DND-41 (cell line): ENCODE results near the gene PSMD2.

Experiments used
- ATAC-seq: fragments of 200-7000 bp; cut with Tn5 transposase; 3 replicates; pipeline ENCODE4 v1.9.1; 2021; ENCODE audit warnings: low read depth; ENCODE audit not compliant: insufficient read depth
- DNase-seq: peaks from one replicate; pipeline ENCODE4 v3.0.0-alpha.2; 2020
- H2AFZ ChIP-seq: 2 replicates; pipeline ENCODE4 v1.6.0; 2012; ENCODE audit warnings: low read depth, low read length
- H3K27ac ChIP-seq: 2 replicates; pipeline ENCODE4 v1.5.1; 2012; ENCODE audit warnings: low read length, inconsistent platforms
- H3K27me3 ChIP-seq: fragments of 200-600 bp; sonication (generic); 2 replicates; pipeline ENCODE4 v1.6.0; 2012; ENCODE audit warnings: low read length, mild to moderate bottlenecking, inconsistent platforms; ENCODE audit not compliant: insufficient read depth, poor library complexity
- H3K36me3 ChIP-seq: 2 replicates; pipeline ENCODE4 v1.5.1; 2012; ENCODE audit warnings: low read length, inconsistent platforms; ENCODE audit not compliant: insufficient read depth
- H3K4me1 ChIP-seq: 2 replicates; pipeline ENCODE4 v1.5.1; 2012; ENCODE audit warnings: mild to moderate bottlenecking, low read length; ENCODE audit not compliant: insufficient read depth
- H3K4me2 ChIP-seq: 2 replicates; pipeline ENCODE4 v1.6.0; 2012; ENCODE audit warnings: mild to moderate bottlenecking, moderate library complexity, low read length, inconsistent platforms; ENCODE audit not compliant: insufficient read depth
- H3K4me3 ChIP-seq, 2 experiments: fragments of 200-600 bp in 1 of 2; shearing (Covaris generic) in 1 of 2; 2 replicates each; pipeline ENCODE4 v1.5.1; 2012 to 2016; ENCODE audit warnings: inconsistent platforms in 2 of 2, low read length in 2 of 2, mild to moderate bottlenecking in 2 of 2, low read depth in 1 of 2, moderate library complexity in 1 of 2
- H3K79me2 ChIP-seq: 2 replicates; pipeline ENCODE4 v1.6.0; 2012; ENCODE audit warnings: low read length, inconsistent platforms; ENCODE audit not compliant: insufficient read depth
- H3K9ac ChIP-seq: 2 replicates; pipeline ENCODE4 v1.6.0; 2012; ENCODE audit warnings: low read depth, mild to moderate bottlenecking, inconsistent platforms, low read length, moderate library complexity
- H3K9me3 ChIP-seq: 2 replicates; pipeline ENCODE4 v1.5.1; 2012; ENCODE audit warnings: low read length, moderate library complexity, mild to moderate bottlenecking, inconsistent platforms; ENCODE audit not compliant: insufficient read depth, severe bottlenecking
- H4K20me1 ChIP-seq: 2 replicates; pipeline ENCODE4 v1.6.0; 2012; ENCODE audit warnings: low read length; ENCODE audit not compliant: insufficient read depth
- CTCF ChIP-seq: IDR thresholded peaks from 2 replicates; pipeline ENCODE4 v1.5.1; 2012; ENCODE audit warnings: borderline replicate concordance, low read length, moderate library complexity, mild to moderate bottlenecking; ENCODE audit not compliant: poor library complexity, severe bottlenecking; ENCODE audit errors: extremely low read depth
- EZH2 ChIP-seq: IDR thresholded peaks from 3 replicates; pipeline ENCODE4 v1.6.1; 2012; ENCODE audit warnings: borderline replicate concordance, low read depth, mild to moderate bottlenecking, moderate library complexity, low read length, inconsistent platforms; ENCODE audit not compliant: severe bottlenecking

PSMD2 gene

GRCh38 chr3:184345317-184346144 is 46.5 kb downstream of the PSMD2 start:
- ATAC-seq = peak; percentile 68
- peak; percentile 46 for TF ChIP-seq CTCF
- no peak for TF ChIP-seq EZH2
- H2AFZ ChIP-seq = no peak overlapping the region

GRCh38 chr3:184346480-184347190 is 47.6 kb downstream of the PSMD2 start:
- DNase-seq (no peak), ATAC-seq (no peak)
- Histone ChIP-seq H3K27me3 (no peaks in the 10 kb centered on the region), H4K20me1 (no peaks in the 10 kb centered on the region), H3K9ac (no peak overlapping the region), H3K79me2 (no peaks in the 10 kb centered on the region), H3K4me3 (no peak overlapping the region), H2AFZ (no peak overlapping the region), H3K4me2 (no peak overlapping the region), H3K36me3 (peaks cover 3% of the 10 kb centered on the region), H3K4me1 (no peaks in the 10 kb centered on the region), H3K27ac (no peak overlapping the region), H3K9me3 (no peaks in the 10 kb centered on the region)
- TF ChIP-seq CTCF = no peak

More at GRCh38 chr3:184345317-184346144, 46.5 kb downstream of the PSMD2 start:
- Histone ChIP-seq H3K27ac (no peak overlapping the region), H3K27me3 (no peaks in the 10 kb centered on the region), H3K4me3 (no peak overlapping the region), H3K4me2 (no peak overlapping the region), H3K9me3 (no peaks in the 10 kb centered on the region), H4K20me1 (no peaks in the 10 kb centered on the region), H3K4me1 (peaks cover 9% of the 10 kb centered on the region; the same call in 1 of the 2 replicates), H3K79me2 (no peaks in the 10 kb centered on the region), H3K9ac (no peak overlapping the region), H3K36me3 (peaks cover 3% of the 10 kb centered on the region)
- DNase-seq = no peak

- H3K4me3 ChIP-seq = no peak overlapping the region
- H3K79me2 ChIP-seq = no peaks in the 10 kb centered on the region
- no peak for ATAC-seq
- peaks cover 3% of the 10 kb centered on the region for H3K36me3 ChIP-seq
- no peaks in the 10 kb centered on the region for H3K27me3 ChIP-seq
- H3K9ac ChIP-seq = no peak overlapping the region
- H3K27ac ChIP-seq = no peak overlapping the region
- no peak overlapping the region for H3K4me2 ChIP-seq
- H4K20me1 ChIP-seq = no peaks in the 10 kb centered on the region
- no peak overlapping the region for H2AFZ ChIP-seq
- H3K4me1 ChIP-seq = no peaks in the 10 kb centered on the region
- no peak for DNase-seq
- TF ChIP-seq CTCF (no peak), EZH2 (no peak)
- H3K9me3 ChIP-seq = no peaks in the 10 kb centered on the region
These were observed 48.4 kb downstream of the PSMD2 start for GRCh38 chr3:184347321-184348056.
